Measurements from ENCODE around the gene ZNF112. TPM values are rescaled to one million over a fixed set of nuclear protein-coding genes. Genes with fewer than 3 reads are reported as not detected.

ZNF112 gene
- total RNA-seq, 1 experiment from 2014 or later = 3.3 TPM

DNA sequence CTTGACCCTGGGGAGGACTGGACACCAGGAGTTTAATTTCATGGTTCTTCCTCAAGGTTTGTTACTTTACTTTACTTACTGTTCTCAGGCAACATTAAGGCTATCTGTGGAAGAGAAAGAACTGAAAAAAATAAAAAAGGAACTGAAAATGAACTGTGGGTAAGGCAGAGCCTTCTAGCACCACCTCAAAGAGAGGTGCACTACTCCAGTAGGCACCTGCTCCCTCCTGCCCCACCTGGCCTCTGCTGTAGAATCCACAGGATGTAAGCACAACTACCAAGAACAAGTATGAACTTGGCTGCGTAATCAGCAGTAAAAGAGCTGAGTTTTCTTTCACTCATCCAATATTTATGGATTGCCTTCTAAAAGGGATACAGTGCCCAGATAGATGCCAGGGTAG, 12.2 kb downstream of the ZNF112 start:
- Mint-ChIP-seq H3K4me3 (no peak overlapping the region), H3K27me3 (ENCODE audit: low read depth) (peaks cover 1% of the 10 kb centered on the region; the same call in 1 of the 2 replicates), H3K9me3 (peaks cover 60 to 81% of the 10 kb centered on the region in 2 experiments), H3K36me3 (ENCODE audit: insufficient read depth in 1 of 3, low read depth in 3 of 3) (peaks cover 23 to 34% (median 23%) of the 10 kb centered on the region in 3 experiments), H3K27ac (no peak overlapping the region), H3K4me1 (no peaks in the 10 kb centered on the region)
- H3K4me2 ChIP-seq (ENCODE audit: insufficient read depth, insufficient read length, low read length) = no peak overlapping the region
- H3K23ac ChIP-seq (ENCODE audit: insufficient read length, low read depth, low read length) = no peak overlapping the region
- H2BK5ac ChIP-seq (ENCODE audit: insufficient read length, low read length) = no peak overlapping the region
- H4K20me1 ChIP-seq (ENCODE audit: control insufficient read depth, insufficient read depth, insufficient read length) = no peaks in the 10 kb centered on the region
- H4K5ac ChIP-seq (ENCODE audit: insufficient read length, low read depth, low read length) = no peak overlapping the region
- H3K79me2 ChIP-seq (ENCODE audit: insufficient read depth, low read length) = no peaks in the 10 kb centered on the region
- H3K18ac ChIP-seq (ENCODE audit: insufficient read length, low read depth, low read length) = no peak overlapping the region
- no peak overlapping the region for H3K4ac ChIP-seq (ENCODE audit: low read depth, low read length)
- no peak overlapping the region for H4K91ac ChIP-seq (ENCODE audit: insufficient read length, low read depth, low read length)
- no peak overlapping the region for H2BK15ac ChIP-seq (ENCODE audit: low read depth, low read length)
- no peak overlapping the region for H3K9ac ChIP-seq (ENCODE audit: extremely low read depth, insufficient read length, low read length)
- WGBS (ENCODE audit: extremely low coverage, insufficient read length, low lambda C conversion rate) = no CpG with 5 or more reads among the region's 1 CpG
- no peak overlapping the region for H2BK12ac ChIP-seq (ENCODE audit: insufficient read length, low read depth, low read length)
- H2BK20ac ChIP-seq (ENCODE audit: low read depth, low read length, poor library complexity, severe bottlenecking) = no peak overlapping the region
- no peak overlapping the region for H2BK120ac ChIP-seq (ENCODE audit: low read depth, low read length, poor library complexity, severe bottlenecking)
- no peak for DNase-seq
- H3K56ac ChIP-seq (ENCODE audit: insufficient read length, low read depth, low read length) = no peak overlapping the region
- H4K8ac ChIP-seq (replicated peaks; ENCODE audit: insufficient read length, low read depth, low read length) = no peak overlapping the region
- H3K79me1 ChIP-seq (ENCODE audit: insufficient read depth, low read depth, low read length, poor library complexity, severe bottlenecking) = no peaks in the 10 kb centered on the region
- H2AFZ ChIP-seq (ENCODE audit: low read length) = no peak overlapping the region
- no peaks in the 10 kb centered on the region for H3K23me2 ChIP-seq (ENCODE audit: insufficient read length, low read depth, low read length, poor library complexity, severe bottlenecking)
- H3K9me3 ChIP-seq (ENCODE audit: control insufficient read depth, low read depth, low read length) = peaks cover 16% of the 10 kb centered on the region
- no peak overlapping the region for H2AK5ac ChIP-seq (ENCODE audit: insufficient read length, low read length)
- H3K27me3 ChIP-seq (ENCODE audit: insufficient read depth, low read length) = no peaks in the 10 kb centered on the region
- no peaks in the 10 kb centered on the region for H3K4me1 ChIP-seq (ENCODE audit: insufficient read depth, low read length)
- TF ChIP-seq CTCF (conservative IDR thresholded peaks at IDR 0.05) = no peak
- H3K14ac ChIP-seq (ENCODE audit: insufficient read depth, low read length) = no peak overlapping the region
- H3K27ac ChIP-seq (ENCODE audit: insufficient read length, low read depth, low read length) = no peak overlapping the region
- no peak overlapping the region for H3T11ph ChIP-seq (ENCODE audit: low read length)
